Measurements from ENCODE around the gene PCID2. TPM values are rescaled to one million over a fixed set of nuclear protein-coding genes. Genes with fewer than 3 reads are reported as not detected.
A peak's percentile ranks its signal among the peaks of the same experiment; 100 is the strongest.

Gene PCID2
- total and polyA plus RNA-seq, 2 of the 13 experiments (the other 11 are each of a cell fraction or from before 2014, with no cell fraction given) = 65.0 to 111 TPM

DNA sequence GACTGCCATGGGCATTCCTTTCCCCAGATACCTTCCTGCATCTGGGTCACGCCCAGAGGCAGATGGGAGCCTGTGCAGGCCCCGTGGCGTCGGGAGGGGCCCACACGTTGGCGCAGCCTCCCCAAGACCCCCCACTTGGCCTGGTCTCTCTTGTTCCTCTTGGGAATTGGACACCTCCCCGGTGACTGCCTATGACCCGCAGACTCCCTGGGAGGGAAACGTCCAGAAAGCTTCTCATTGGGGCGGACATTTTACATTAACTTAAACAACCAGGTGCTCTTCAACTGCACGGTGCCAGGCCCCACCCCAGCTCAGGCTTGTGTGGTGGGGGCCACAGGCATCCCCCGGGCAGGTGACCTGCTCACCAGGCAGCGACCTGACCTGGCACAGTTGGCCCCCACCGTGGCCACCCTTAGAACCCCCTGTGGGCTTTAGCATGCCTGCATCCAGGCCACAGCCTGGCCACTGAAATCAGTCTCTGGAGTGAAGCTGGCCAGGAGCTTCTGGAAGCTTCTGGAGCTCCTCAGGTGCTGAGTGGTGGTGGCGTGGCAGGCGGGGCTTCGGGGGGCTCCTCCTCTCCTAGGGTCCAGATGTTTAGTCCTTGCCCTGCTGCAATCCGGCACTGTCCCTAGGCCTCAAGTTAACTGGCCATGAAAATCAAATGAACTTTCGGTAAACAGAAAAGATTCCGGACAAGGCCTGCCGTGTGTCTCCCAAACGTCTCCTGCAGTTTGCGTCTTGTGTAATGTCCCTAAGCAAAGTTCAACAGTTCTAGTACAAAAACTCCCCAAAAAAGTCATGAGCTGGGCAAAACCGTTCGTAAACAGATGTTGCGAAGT, 58.5 kb downstream of the PCID2 start (continued):
- TF ChIP-seq ZNF589 (CRISPR knock-in tag; conservative IDR thresholded peaks at IDR 0.05) = no peak
- no peak for TF ChIP-seq NFIB (CRISPR knock-in tag; IDR thresholded peaks at IDR 0.05; ENCODE audit: borderline replicate concordance)
- no peak; the same call in 1 of the 2 replicates for TF ChIP-seq TSC22D2 (CRISPR knock-in tag; IDR thresholded peaks at IDR 0.05; ENCODE audit: borderline replicate concordance)
- no peak for TF ChIP-seq ZFP36 (IDR thresholded peaks at IDR 0.05; ENCODE audit: borderline replicate concordance, low read depth, low read length, partially characterized antibody)
- TF ChIP-seq, protein P1, sequence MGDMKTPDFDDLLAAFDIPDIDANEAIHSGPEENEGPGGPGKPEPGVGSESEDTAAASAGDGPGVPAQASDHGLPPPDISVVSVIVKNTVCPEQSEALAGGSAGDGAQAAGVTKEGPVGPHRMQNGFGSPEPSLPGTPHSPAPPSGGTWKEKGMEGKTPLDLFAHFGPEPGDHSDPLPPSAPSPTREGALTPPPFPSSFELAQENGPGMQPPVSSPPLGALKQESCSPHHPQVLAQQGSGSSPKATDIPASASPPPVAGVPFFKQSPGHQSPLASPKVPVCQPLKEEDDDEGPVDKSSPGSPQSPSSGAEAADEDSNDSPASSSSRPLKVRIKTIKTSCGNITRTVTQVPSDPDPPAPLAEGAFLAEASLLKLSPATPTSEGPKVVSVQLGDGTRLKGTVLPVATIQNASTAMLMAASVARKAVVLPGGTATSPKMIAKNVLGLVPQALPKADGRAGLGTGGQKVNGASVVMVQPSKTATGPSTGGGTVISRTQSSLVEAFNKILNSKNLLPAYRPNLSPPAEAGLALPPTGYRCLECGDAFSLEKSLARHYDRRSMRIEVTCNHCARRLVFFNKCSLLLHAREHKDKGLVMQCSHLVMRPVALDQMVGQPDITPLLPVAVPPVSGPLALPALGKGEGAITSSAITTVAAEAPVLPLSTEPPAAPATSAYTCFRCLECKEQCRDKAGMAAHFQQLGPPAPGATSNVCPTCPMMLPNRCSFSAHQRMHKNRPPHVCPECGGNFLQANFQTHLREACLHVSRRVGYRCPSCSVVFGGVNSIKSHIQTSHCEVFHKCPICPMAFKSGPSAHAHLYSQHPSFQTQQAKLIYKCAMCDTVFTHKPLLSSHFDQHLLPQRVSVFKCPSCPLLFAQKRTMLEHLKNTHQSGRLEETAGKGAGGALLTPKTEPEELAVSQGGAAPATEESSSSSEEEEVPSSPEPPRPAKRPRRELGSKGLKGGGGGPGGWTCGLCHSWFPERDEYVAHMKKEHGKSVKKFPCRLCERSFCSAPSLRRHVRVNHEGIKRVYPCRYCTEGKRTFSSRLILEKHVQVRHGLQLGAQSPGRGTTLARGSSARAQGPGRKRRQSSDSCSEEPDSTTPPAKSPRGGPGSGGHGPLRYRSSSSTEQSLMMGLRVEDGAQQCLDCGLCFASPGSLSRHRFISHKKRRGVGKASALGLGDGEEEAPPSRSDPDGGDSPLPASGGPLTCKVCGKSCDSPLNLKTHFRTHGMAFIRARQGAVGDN (CRISPR knock-in tag; IDR thresholded peaks at IDR 0.05) = peak; percentile 99
- TF ChIP-seq NCOA5 (CRISPR knock-in tag; IDR thresholded peaks at IDR 0.05) = no peak
- TF ChIP-seq IKZF1 (IDR thresholded peaks at IDR 0.05) = no peak
- no peak for TF ChIP-seq NPAS2 (CRISPR knock-in tag; IDR thresholded peaks at IDR 0.05; ENCODE audit: borderline replicate concordance)
- no peak; the same call in 1 of the 2 replicates for TF ChIP-seq ARNT2 (CRISPR knock-in tag; IDR thresholded peaks at IDR 0.05; ENCODE audit: low read depth)
- TF ChIP-seq MXI1 (IDR thresholded peaks at IDR 0.05; ENCODE audit: borderline replicate concordance, low read depth, low read length) = no peak
- peak; percentile 83 for TF ChIP-seq CEBPG (CRISPR knock-in tag; IDR thresholded peaks at IDR 0.05)
- peak; percentile 79; the same call in 1 of the 2 replicates for TF ChIP-seq ELF4 (CRISPR knock-in tag; IDR thresholded peaks at IDR 0.05; ENCODE audit: borderline replicate concordance)
- TF ChIP-seq HMG20B (CRISPR knock-in tag; conservative IDR thresholded peaks at IDR 0.05) = no peak
- no peak for TF ChIP-seq JARID2 (CRISPR knock-in tag; IDR thresholded peaks at IDR 0.05; ENCODE audit: insufficient replicate concordance)
- TF ChIP-seq, protein P2, sequence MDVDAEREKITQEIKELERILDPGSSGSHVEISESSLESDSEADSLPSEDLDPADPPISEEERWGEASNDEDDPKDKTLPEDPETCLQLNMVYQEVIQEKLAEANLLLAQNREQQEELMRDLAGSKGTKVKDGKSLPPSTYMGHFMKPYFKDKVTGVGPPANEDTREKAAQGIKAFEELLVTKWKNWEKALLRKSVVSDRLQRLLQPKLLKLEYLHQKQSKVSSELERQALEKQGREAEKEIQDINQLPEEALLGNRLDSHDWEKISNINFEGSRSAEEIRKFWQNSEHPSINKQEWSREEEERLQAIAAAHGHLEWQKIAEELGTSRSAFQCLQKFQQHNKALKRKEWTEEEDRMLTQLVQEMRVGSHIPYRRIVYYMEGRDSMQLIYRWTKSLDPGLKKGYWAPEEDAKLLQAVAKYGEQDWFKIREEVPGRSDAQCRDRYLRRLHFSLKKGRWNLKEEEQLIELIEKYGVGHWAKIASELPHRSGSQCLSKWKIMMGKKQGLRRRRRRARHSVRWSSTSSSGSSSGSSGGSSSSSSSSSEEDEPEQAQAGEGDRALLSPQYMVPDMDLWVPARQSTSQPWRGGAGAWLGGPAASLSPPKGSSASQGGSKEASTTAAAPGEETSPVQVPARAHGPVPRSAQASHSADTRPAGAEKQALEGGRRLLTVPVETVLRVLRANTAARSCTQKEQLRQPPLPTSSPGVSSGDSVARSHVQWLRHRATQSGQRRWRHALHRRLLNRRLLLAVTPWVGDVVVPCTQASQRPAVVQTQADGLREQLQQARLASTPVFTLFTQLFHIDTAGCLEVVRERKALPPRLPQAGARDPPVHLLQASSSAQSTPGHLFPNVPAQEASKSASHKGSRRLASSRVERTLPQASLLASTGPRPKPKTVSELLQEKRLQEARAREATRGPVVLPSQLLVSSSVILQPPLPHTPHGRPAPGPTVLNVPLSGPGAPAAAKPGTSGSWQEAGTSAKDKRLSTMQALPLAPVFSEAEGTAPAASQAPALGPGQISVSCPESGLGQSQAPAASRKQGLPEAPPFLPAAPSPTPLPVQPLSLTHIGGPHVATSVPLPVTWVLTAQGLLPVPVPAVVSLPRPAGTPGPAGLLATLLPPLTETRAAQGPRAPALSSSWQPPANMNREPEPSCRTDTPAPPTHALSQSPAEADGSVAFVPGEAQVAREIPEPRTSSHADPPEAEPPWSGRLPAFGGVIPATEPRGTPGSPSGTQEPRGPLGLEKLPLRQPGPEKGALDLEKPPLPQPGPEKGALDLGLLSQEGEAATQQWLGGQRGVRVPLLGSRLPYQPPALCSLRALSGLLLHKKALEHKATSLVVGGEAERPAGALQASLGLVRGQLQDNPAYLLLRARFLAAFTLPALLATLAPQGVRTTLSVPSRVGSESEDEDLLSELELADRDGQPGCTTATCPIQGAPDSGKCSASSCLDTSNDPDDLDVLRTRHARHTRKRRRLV (CRISPR knock-in tag; IDR thresholded peaks at IDR 0.05) = peak; percentile 55; the same call in 1 of the 2 replicates
- no peak for TF ChIP-seq ZNF839 (CRISPR knock-in tag; IDR thresholded peaks at IDR 0.05; ENCODE audit: borderline replicate concordance)
- TF ChIP-seq RBM39 (IDR thresholded peaks at IDR 0.05; ENCODE audit: low read depth, low read length, poor library complexity, severe bottlenecking) = no peak
- TF ChIP-seq ETV5 (CRISPR knock-in tag; IDR thresholded peaks at IDR 0.05; ENCODE audit: borderline replicate concordance) = peak; percentile 66; the same call in 1 of the 2 replicates
- TF ChIP-seq FIP1L1 (IDR thresholded peaks at IDR 0.05; ENCODE audit: borderline replicate concordance, insufficient read depth, low read depth, low read length) = no peak

Data from HepG2 (cell line).